GM21786 (cell line): ENCODE data around the gene SETD3.

Experiments
- ATAC-seq: cut with Tn5 transposase; IDR thresholded peaks from one replicate; pipeline ENCODE4 v1.9.1; 2021; ENCODE audit not compliant: unreplicated experiment

SETD3 gene

GRCh38 chr14:99397698-99398097 is 83.0 kb downstream of the SETD3 start:
- ATAC-seq = no peak

- no peak for ATAC-seq
Observed at GRCh38 chr14:99395909-99396530, 84.6 kb downstream of the SETD3 start.

GRCh38 chr14:99394602-99395156 is 86.0 kb downstream of the SETD3 start:
- ATAC-seq = no peak

- no peak for ATAC-seq
Observed at GRCh38 chr14:99393059-99393655, 87.5 kb downstream of the SETD3 start.

- ATAC-seq = no peak
Observed at GRCh38 chr14:99391671-99392070, 89.0 kb downstream of the SETD3 start.

- no peak for ATAC-seq
Observed at GRCh38 chr14:99389174-99389826, 91.4 kb downstream of the SETD3 start.

GRCh38 chr14:99388286-99388685 is 92.4 kb downstream of the SETD3 start:
- ATAC-seq = no peak

GRCh38 chr14:99387880-99388279 is 92.8 kb downstream of the SETD3 start:
- ATAC-seq = no peak

GRCh38 chr14:99384450-99385417 is 95.9 kb downstream of the SETD3 start:
- no peak for ATAC-seq

GRCh38 chr14:99383472-99384449 is 96.9 kb downstream of the SETD3 start:
- ATAC-seq = no peak

- ATAC-seq = no peak
Observed at GRCh38 chr14:99382781-99383471, 97.7 kb downstream of the SETD3 start.

- ATAC-seq = no peak
Observed at GRCh38 chr14:99382071-99382470, 98.6 kb downstream of the SETD3 start.

GRCh38 chr14:99381688-99382060 is 99.0 kb downstream of the SETD3 start:
- ATAC-seq = no peak

GRCh38 chr14:99380991-99381687 is 99.5 kb downstream of the SETD3 start:
- ATAC-seq = no peak

- no peak for ATAC-seq
Observed at GRCh38 chr14:99380402-99380801, 100.3 kb downstream of the SETD3 start.

- ATAC-seq = no peak
Observed at GRCh38 chr14:99378782-99379214, 101.9 kb downstream of the SETD3 start.

GRCh38 chr14:99377951-99378350 is 102.7 kb downstream of the SETD3 start:
- ATAC-seq = no peak

- no peak for ATAC-seq
Observed at GRCh38 chr14:99374964-99375363, 105.7 kb downstream of the SETD3 start.
